Measurements from ENCODE around the gene S100A1.

DNA sequence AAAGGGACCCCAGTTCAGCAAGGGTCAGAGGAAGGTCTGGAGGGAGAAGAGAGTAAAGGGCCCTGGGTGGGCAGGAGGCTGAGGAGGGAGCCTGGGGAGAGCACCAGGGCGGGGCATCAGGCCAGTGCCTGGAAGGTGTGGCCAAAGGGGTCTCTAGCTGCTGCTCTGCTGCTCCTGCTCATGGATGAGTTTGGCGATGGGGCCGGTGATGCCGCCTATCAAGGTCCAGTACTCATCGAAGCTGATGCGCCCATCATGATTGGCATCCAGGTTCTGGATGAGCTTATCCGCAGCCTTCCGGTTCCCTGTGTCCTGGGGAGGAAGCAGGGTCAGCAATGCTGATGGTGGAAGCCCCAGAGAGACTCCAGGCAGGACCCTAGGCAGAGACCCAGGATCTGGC, 20.9 kb upstream of the S100A1 start:
- TF ChIP-seq, protein P1, sequence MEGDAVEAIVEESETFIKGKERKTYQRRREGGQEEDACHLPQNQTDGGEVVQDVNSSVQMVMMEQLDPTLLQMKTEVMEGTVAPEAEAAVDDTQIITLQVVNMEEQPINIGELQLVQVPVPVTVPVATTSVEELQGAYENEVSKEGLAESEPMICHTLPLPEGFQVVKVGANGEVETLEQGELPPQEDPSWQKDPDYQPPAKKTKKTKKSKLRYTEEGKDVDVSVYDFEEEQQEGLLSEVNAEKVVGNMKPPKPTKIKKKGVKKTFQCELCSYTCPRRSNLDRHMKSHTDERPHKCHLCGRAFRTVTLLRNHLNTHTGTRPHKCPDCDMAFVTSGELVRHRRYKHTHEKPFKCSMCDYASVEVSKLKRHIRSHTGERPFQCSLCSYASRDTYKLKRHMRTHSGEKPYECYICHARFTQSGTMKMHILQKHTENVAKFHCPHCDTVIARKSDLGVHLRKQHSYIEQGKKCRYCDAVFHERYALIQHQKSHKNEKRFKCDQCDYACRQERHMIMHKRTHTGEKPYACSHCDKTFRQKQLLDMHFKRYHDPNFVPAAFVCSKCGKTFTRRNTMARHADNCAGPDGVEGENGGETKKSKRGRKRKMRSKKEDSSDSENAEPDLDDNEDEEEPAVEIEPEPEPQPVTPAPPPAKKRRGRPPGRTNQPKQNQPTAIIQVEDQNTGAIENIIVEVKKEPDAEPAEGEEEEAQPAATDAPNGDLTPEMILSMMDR (IDR thresholded peaks at IDR 0.05) = no peak
- no peak for TF ChIP-seq POLR2A (IDR thresholded peaks at IDR 0.05)

All from thyroid gland (tissue), 4 donors.